NAMALWA (cell line): ENCODE measurements around the gene AP4E1.
"Not testable (repeated sequence)": the region's sequence is repeated elsewhere in the genome, so short reads cannot be mapped to it uniquely, and the experiment has no call there.

ENCODE experiments used
- DNase-seq: peaks from one replicate; pipeline ENCODE4 v3.0.0-alpha.2; 2015; ENCODE audit warnings: low spot score

The AP4E1 gene

GRCh38 chr15:51024735-51025453 lies 116.4 kb downstream of the AP4E1 start:
- no peak for DNase-seq

GRCh38 chr15:51025454-51025846 lies 117.0 kb downstream of the AP4E1 start:
- DNase-seq, result no peak

GRCh38 chr15:51030649-51031316 lies 122.3 kb downstream of the AP4E1 start:
- no peak for DNase-seq

- not testable (repeated sequence) for DNase-seq
Observed at GRCh38 chr15:51037474-51037873, 129.0 kb downstream of the AP4E1 start.

- no peak for DNase-seq
Observed at GRCh38 chr15:51038162-51038973, 129.9 kb downstream of the AP4E1 start.

GRCh38 chr15:51038974-51039319 lies 130.5 kb downstream of the AP4E1 start:
- DNase-seq, result no peak

GRCh38 chr15:51044037-51044727 lies 135.7 kb downstream of the AP4E1 start:
- no peak for DNase-seq

- no peak for DNase-seq
Observed at GRCh38 chr15:51046016-51046415, 137.5 kb downstream of the AP4E1 start.

GRCh38 chr15:51046799-51047449 lies 138.4 kb downstream of the AP4E1 start:
- DNase-seq, result no peak

GRCh38 chr15:51048308-51048707 lies 139.8 kb downstream of the AP4E1 start:
- no peak for DNase-seq

GRCh38 chr15:51049081-51049480 lies 140.6 kb downstream of the AP4E1 start:
- DNase-seq, result no peak

- DNase-seq, result no peak
Observed at GRCh38 chr15:51051776-51052175, 143.3 kb downstream of the AP4E1 start.

GRCh38 chr15:51053571-51053970 lies 145.1 kb downstream of the AP4E1 start:
- DNase-seq, result no peak

- DNase-seq, result no peak
Observed at GRCh38 chr15:51054535-51054934, 146.1 kb downstream of the AP4E1 start.
